Umbilical cord (tissue), 2 donors: ENCODE measurements around the gene LIN52. TPM values are rescaled to one million over a fixed set of nuclear protein-coding genes. Genes with fewer than 3 reads are reported as not detected.

Experiments
- DNase-seq: peaks from one replicate; pipeline ENCODE4 v3.0.0-alpha.2; 2015; ENCODE audit warnings: low spot score
- total RNA-seq: library from RNA; depleted of rRNA; stranded (reverse); fragments of >200 nt; gene quantifications from one replicate; pipeline ENCODE4 v1.2.3, GENCODE V29; 2014; ENCODE audit warnings: low replicate concordance; ENCODE audit not compliant: insufficient read depth

LIN52 gene
- total RNA-seq, 1 donor from 2014 or later = 17.1 TPM

DNA sequence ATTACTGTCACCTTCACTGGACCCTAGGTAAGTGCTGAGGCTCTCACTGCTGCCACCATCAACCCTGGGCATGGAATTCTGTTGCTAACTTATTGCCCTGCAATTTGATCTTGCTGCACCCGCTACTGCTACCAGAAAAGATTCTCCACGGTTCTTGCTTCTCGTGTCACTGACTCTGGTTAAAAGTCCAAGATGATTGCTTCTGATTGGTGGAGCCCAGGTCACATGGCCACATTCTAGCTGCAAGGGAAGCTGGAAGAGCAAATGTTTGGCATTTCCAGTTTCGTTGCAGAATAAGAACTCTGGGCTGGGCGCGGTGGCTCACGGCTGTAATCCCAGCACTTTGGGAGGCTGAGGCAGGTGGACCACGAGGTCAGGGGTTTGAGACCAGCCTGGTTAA lies 147.0 kb downstream of the LIN52 start:
- no peak for DNase-seq

DNA sequence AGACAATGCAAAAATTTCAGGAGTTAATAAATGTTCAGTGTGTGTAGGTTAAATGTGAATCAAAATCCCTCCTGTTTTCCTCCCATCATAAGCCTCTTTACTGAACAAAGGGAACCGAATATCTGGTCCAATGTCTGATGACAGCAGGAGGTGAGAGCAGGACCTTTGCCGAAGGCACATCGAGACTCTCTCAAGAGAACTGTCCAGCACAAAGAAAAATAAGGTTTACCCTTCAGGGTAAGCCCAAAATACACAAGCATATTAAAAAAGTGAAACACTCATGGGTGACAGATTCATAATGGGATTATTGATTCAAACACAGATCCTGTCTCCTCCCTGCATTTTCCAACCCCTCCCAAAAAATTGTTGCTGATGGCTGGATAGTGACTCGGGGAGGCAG lies 150.3 kb downstream of the LIN52 start:
- DNase-seq = no peak

DNA sequence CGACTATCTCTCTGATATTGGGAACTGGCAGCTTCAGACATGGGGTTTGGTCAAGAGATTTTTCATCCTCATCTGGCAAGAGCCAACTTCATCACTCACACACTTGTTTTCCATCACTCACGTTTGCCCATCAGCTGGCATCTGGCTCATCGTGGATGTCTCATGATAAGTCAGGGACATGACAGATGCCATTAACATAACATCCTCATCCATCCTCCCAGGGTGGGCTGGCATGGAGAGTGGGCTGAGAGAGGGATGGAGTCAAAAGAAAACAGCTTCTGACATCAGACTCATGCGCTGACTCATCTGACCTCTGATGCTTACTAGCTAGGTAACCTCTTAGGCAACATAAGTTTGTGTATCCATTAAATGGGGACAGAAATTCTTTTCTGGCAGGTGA lies 152.7 kb downstream of the LIN52 start:
- DNase-seq = no peak

GRCh38 chr14:74238974-74239847 lies 154.5 kb downstream of the LIN52 start, which contains the start of gene VSX2:
VSX2 (plus strand) TSS chr14:74239449; CDS start chr14:74239562, 113 bp downstream.
- no peak for DNase-seq

DNA sequence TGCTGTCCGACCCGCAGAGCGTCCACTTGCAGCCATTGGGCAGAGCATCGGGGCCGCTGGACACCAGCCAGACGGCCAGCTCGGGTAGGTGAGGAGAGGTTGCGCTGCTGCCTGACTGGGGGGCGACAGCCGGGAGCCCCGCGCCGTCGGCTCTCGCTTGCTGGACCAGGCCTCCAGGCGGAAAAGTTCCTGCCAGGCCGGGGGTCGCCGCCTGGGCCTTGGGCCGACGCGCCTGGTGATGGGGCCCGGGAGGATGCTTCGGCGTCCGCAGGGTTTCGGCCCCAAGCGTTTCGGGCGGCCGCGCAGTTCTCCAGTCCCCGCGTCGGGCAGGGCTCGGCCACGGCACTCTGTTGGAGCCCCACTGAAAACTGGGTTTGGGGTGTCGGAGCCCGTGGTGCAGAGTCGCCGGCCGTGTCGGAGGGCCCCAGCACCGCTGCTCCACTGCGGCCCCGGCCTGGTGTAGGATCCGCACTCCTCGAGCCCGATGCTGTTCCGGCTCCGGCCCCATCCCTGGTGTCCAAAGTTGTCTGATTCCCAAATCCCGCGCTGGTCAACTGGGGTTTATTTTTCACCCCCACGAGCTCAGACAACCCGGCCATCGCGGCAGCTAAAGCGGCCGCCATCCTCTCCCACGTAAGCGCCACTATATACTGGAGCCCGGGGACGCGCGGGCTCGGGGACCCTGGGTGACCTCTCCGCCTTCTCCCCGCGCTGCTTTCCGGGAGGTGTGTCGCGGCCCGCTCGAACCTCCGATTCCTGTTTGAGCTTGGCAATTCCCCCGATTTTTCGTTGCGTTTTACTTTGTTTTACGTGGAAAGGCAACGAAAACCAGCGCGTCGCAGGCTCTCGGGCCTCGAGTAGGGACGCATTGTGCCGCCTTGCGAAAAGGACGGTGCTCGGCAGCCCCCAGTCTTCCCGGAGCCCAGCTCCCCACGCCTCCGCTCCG lies 155.4 kb downstream of the LIN52 start:
- DNase-seq = no peak

- DNase-seq = no peak
Measured at GRCh38 chr14:74240794-74241651, 156.3 kb downstream of the LIN52 start.

- no peak for DNase-seq
Measured at GRCh38 chr14:74241652-74242017, 156.9 kb downstream of the LIN52 start.

GRCh38 chr14:74242021-74242779 lies 157.4 kb downstream of the LIN52 start:
- no peak for DNase-seq

DNA sequence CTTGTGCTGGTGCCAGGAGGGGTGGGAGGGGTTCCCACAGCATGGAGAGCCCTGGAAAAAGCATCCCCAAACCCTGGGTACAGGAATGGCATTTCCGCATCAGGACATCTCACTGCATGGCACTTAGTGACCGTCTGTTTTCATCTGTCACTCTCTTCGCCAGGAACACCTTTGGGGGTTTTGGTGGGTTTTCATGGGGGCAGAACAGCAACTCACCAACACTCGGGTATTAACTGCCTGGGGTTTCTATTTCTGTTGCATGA lies 158.0 kb downstream of the LIN52 start:
- DNase-seq = no peak

DNA sequence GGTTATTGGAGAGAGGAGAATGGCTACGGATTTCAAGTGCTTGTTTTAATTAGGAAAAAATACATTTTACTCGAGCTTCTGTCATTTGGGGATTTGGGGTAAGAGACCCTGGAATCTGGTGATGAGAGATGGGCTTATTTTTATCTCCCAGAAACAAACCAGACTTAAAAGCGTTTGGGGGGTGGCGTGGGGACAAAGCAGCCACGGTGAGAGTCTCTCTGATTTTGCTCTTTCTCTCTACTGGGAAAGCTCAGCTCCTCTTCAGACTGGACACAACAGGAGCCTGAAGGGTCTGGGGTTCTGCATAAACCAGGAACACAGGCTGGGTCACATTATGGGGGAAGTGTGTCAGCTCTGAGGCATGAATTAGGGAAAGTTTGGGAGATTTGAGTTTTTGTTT lies 158.3 kb downstream of the LIN52 start:
- no peak for DNase-seq

DNA sequence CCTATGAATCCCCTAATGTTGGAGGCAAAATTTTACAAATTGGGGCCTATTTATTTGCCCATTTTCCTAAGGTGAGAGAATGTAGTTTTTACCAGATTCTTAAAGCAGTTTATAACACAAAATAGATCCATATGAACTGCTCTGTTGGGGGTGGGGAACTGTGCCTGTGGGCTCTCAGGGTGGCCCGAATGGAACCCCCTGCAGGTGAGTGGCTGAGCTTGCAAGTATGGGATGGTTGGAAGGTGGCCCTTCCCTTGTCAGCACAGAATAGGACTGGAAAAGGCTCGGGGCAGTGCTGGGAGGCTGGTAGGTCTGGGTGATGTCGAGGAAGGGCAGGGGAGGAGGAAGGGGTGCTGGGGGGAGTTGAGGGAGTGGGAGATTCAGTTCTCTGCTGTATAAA lies 159.4 kb downstream of the LIN52 start:
- no peak for DNase-seq

DNA sequence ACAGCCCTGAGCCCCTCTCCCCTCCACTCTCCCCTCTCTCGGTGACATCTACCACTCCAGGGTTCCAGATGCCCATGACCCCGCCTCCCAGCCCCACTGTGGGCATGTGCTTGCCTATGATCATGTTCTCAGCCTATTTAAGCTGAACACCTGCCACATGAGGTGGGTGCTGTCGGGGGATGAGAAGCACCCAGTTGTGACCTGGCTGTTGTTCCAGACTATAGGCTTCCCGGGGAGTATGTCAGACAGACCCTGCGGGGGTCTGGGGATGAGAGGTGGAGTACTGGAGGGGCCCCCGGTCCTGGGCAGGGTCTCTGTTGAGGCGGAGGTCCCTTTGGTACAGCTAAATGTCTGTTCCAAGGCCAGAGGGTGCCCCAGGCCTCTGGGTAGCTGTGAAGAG lies 160.5 kb downstream of the LIN52 start:
- DNase-seq = no peak

DNA sequence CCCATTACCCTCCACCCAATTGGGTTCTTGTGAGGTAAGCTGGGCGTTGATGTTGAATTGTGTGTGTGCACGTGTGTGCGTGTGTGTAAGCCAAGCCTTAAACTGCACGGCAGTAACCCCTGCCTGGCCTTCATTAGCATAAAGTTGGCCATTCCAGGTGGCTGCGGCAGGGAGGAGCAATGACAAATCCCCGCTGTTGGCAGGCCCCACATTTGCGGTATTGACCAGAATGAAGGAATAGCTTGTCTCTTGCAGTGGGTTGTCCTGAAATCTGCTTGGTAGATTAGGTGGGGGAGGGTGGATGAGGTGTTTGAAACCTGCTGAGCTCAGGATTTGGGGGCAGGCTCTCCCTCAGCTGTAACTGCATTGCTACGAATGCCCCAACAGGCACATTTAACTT lies 161.8 kb downstream of the LIN52 start:
- DNase-seq = no peak

GRCh38 chr14:74248017-74248416 lies 163.3 kb downstream of the LIN52 start:
- DNase-seq = no peak

DNA sequence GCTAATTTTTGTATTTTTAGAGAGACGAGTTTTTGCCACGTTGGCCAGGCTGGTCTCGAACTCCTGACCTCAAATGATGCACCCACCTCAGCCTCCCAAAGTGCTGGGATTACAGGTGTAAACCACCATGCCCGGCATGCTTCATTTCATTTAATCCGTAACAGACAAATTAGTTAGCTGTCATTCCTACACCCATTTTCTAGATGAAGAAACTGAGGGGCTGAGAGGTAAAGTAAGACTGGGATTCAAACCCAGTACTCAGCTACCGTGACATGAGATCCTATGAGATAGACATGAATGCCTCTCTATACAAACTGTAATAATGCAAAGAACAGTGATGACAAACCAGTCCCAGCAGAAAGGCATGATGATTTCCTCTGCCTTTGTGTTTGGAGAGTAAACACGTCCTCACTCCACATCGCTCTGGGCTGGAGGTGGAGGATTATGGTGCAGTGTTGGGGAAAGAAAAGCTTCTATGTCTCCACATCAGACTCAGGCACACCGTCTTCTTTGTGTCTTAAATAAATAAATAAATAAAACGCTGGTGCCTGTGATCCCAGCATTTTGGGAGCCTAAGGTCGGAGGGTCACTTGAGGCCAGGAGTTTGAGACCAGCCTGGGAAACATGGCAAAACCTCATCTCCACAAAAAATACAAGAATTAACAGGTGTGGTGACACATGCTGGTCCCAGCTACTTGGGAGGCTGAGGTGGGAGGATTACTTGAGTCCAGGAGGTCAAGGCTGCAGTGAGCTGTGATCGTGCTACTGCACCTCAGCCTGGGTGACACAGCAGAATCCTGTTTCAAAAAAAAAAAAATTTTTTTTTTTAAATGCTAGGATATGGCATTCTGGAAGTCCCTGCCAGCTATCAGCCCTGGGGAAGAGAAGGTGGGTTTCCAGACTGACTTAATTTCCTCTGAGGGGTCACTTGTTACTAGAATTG lies 164.9 kb downstream of the LIN52 start:
- DNase-seq = no peak

Other genes starting within 250 kb of the LIN52 start
- gene PTGR2, start 233.1 kb upstream of the LIN52 start, total RNA-seq = 16.1 TPM
- 71.5 TPM for gene ZNF410, start 198.1 kb upstream of the LIN52 start, total RNA-seq
- 8.4 TPM for gene FAM161B, start 134.9 kb upstream of the LIN52 start, total RNA-seq
- gene COQ6, start 134.7 kb upstream of the LIN52 start, total RNA-seq = 17.1 TPM
- gene ENTPD5, start 65.7 kb upstream of the LIN52 start, total RNA-seq = 9.6 TPM
- gene BBOF1, start 65.6 kb upstream of the LIN52 start, total RNA-seq = 10.1 TPM
- 36.4 TPM for gene ALDH6A1, start 503 bp upstream of the LIN52 start, total RNA-seq
- 1.9 TPM for gene VSX2, start 154.5 kb downstream of the LIN52 start, total RNA-seq
- 47.7 TPM for gene ABCD4, start 218.0 kb downstream of the LIN52 start, total RNA-seq